Sigmoid colon (tissue), 4 donors: ENCODE results near the gene LYL1.

Source experiments
- EP300 ChIP-seq, 4 donors: sonication (generic); formaldehyde crosslinking; IDR thresholded peaks; one replicate each; pipeline ENCODE4 v1.6.1; 2017; ENCODE audit warnings: antibody characterized with exemption in 4 of 4
- POLR2A ChIP-seq, 2 donors: fragments of 450-650 bp; IDR thresholded peaks; one replicate each; pipeline ENCODE4 v1.6.1; 2016; ENCODE audit warnings: antibody characterized with exemption in 2 of 2, mild to moderate bottlenecking in 2 of 2, moderate library complexity in 2 of 2
- POLR2AphosphoS5 ChIP-seq, 4 donors: sonication (generic); formaldehyde crosslinking; IDR thresholded peaks; one replicate each; pipeline ENCODE4 v1.6.1; 2017; ENCODE audit warnings: antibody characterized with exemption in 4 of 4
- TF ChIP-seq, protein P1 (sequence below), 4 experiments: fragments of 450-650 bp in 3 of 4; fragments of 200-600 bp in 1 of 4; IDR thresholded peaks; one replicate each; pipeline ENCODE4 v1.5.1; 2016 to 2019; ENCODE audit warnings: antibody characterized with exemption in 4 of 4, mild to moderate bottlenecking in 3 of 4, moderate library complexity in 2 of 4

GRCh38 chr19:13115936-13116281, 13.3 kb upstream of the LYL1 start:
- TF ChIP-seq, protein P1, sequence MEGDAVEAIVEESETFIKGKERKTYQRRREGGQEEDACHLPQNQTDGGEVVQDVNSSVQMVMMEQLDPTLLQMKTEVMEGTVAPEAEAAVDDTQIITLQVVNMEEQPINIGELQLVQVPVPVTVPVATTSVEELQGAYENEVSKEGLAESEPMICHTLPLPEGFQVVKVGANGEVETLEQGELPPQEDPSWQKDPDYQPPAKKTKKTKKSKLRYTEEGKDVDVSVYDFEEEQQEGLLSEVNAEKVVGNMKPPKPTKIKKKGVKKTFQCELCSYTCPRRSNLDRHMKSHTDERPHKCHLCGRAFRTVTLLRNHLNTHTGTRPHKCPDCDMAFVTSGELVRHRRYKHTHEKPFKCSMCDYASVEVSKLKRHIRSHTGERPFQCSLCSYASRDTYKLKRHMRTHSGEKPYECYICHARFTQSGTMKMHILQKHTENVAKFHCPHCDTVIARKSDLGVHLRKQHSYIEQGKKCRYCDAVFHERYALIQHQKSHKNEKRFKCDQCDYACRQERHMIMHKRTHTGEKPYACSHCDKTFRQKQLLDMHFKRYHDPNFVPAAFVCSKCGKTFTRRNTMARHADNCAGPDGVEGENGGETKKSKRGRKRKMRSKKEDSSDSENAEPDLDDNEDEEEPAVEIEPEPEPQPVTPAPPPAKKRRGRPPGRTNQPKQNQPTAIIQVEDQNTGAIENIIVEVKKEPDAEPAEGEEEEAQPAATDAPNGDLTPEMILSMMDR (IDR thresholded peaks at IDR 0.05), result no peak
- TF ChIP-seq POLR2A (IDR thresholded peaks at IDR 0.05) (no peak), EP300 (IDR thresholded peaks at IDR 0.05) (no peak), POLR2AphosphoS5 (IDR thresholded peaks at IDR 0.05) (no peak)
